H1 (cell line): Measurements from ENCODE around the gene TBL2. TPM values are rescaled to one million over a fixed set of nuclear protein-coding genes. Genes with fewer than 3 reads are reported as not detected.

Experiments
- CTCF ChIA-PET: fragments of 300-600 bp; sonication (Branson Sonifier 250); formaldehyde crosslinking; loops from one replicate; lab custom pipeline; 2021; ENCODE audit not compliant: partially characterized antibody; lab: Charles Lee
- POLR2A ChIA-PET: fragments of 300-600 bp; sonication (Branson Sonifier 250); formaldehyde crosslinking; loops from one replicate; lab custom pipeline; 2021; ENCODE audit warnings: inconsistent platforms; ENCODE audit not compliant: partially characterized antibody; lab: Charles Lee
- DNase-seq, 2 experiments: peaks; one replicate each; pipeline versions ENCODE4 v3.0.0 to v3.0.0-alpha.2; 2010 to 2022; ENCODE audit warnings: low spot score in 2 of 2, low read depth in 1 of 2, mixed read lengths in 1 of 2
- FAIRE-seq: peaks from 2 replicates; lab custom pipeline; 2011; peaks lifted over from hg19 to GRCh38; lab: Jason Lieb, UNC
- H2AFZ ChIP-seq: 2 replicates; pipeline ENCODE4 v1.8.1; 2012; ENCODE audit warnings: low read length, inconsistent platforms
- H2AK5ac ChIP-seq: 2 replicates; pipeline ENCODE4 v1.6.1; 2013; ENCODE audit warnings: low read depth, low read length
- H2BK120ac ChIP-seq: replicated peaks from 2 replicates; pipeline ENCODE3; 2013; ENCODE audit warnings: low read depth, low read length, inconsistent platforms
- H2BK12ac ChIP-seq: 2 replicates; pipeline ENCODE4 v1.6.1; 2013; ENCODE audit warnings: low read depth, low read length
- H2BK15ac ChIP-seq: 2 replicates; pipeline ENCODE4 v1.6.1; 2013; ENCODE audit warnings: low read length
- H2BK20ac ChIP-seq: 2 replicates; pipeline ENCODE4 v1.6.1; 2013; ENCODE audit warnings: low read length
- H2BK5ac ChIP-seq: 2 replicates; pipeline ENCODE4 v1.6.1; 2013; ENCODE audit warnings: low read depth, low read length
- H3K14ac ChIP-seq: 2 replicates; pipeline ENCODE4 v1.6.1; 2013; ENCODE audit warnings: inconsistent platforms; ENCODE audit not compliant: insufficient read length
- H3K18ac ChIP-seq: 2 replicates; pipeline ENCODE4 v1.6.1; 2013; ENCODE audit warnings: low read length; ENCODE audit errors: extremely low read depth
- H3K23ac ChIP-seq: 2 replicates; pipeline ENCODE4 v1.6.1; 2013; ENCODE audit warnings: inconsistent platforms; ENCODE audit not compliant: insufficient read length
- H3K23me2 ChIP-seq: 2 replicates; pipeline ENCODE4 v1.6.1; 2013; ENCODE audit warnings: low read depth, low read length
- H3K27ac ChIP-seq: 2 replicates; pipeline ENCODE4 v1.6.1; 2011; ENCODE audit warnings: low read depth, low read length, inconsistent platforms
- H3K27me3 ChIP-seq, 4 experiments: replicated peaks in 1 of 4; 1 replicate in 1 of 4; 2 replicates in 3 of 4; pipeline versions ENCODE4 v1.6.1 to v1.8.1; 2011 to 2013; ENCODE audit warnings: low read length in 3 of 4, mild to moderate bottlenecking in 3 of 4, inconsistent platforms in 2 of 4, mixed read lengths in 2 of 4, moderate library complexity in 1 of 4; ENCODE audit not compliant: control insufficient read depth in 3 of 4, insufficient read depth in 3 of 4; ENCODE audit errors: extremely low read depth in 1 of 4
- H3K36me3 ChIP-seq, 4 experiments: 2 replicates each; pipeline versions ENCODE4 v1.6.1 to v1.8.1; 2011 to 2013; ENCODE audit warnings: mild to moderate bottlenecking in 4 of 4, low read length in 3 of 4, moderate library complexity in 2 of 4, control low read depth in 1 of 4, inconsistent platforms in 1 of 4; ENCODE audit not compliant: insufficient read depth in 4 of 4, control insufficient read depth in 2 of 4
- H3K4ac ChIP-seq: replicated peaks from 2 replicates; pipeline ENCODE3; 2013; ENCODE audit warnings: low read length, low read depth, mixed read lengths, inconsistent platforms; ENCODE audit not compliant: insufficient read length
- H3K4me1 ChIP-seq, 4 experiments: replicated peaks in 1 of 4; 1 replicate in 1 of 4; 2 replicates in 3 of 4; pipeline versions ENCODE4 v1.6.1 to v1.8.1; 2011 to 2013; ENCODE audit warnings: low read length in 3 of 4, inconsistent platforms in 2 of 4, mixed read lengths in 1 of 4; ENCODE audit not compliant: insufficient read depth in 4 of 4, control insufficient read depth in 3 of 4
- H3K4me2 ChIP-seq, 2 experiments: 2 replicates each; pipeline versions ENCODE4 v1.6.1 to v1.8.1; 2011 to 2013; ENCODE audit warnings: low read depth in 2 of 2, low read length in 2 of 2, control low read depth in 1 of 2, inconsistent platforms in 1 of 2, mild to moderate bottlenecking in 1 of 2; ENCODE audit not compliant: insufficient read depth in 1 of 2
- H3K4me3 ChIP-seq, 4 experiments: fragments of 200-600, 300-600 bp in 1 of 4; sonication (generic), shearing (Covaris generic), sonication (Bioruptor Twin) in 1 of 4; 2 replicates each; pipeline versions ENCODE4 v1.5.1 to v1.8.1; 2011 to 2016; ENCODE audit warnings: low read length in 4 of 4, low read depth in 3 of 4, control low read depth in 2 of 4, inconsistent platforms in 2 of 4, mild to moderate bottlenecking in 2 of 4, mixed read lengths in 1 of 4, moderate library complexity in 1 of 4; ENCODE audit not compliant: insufficient read depth in 2 of 4; ENCODE audit errors: extremely low read depth in 1 of 4
- H3K56ac ChIP-seq: replicated peaks from 2 replicates; pipeline ENCODE3; 2013; ENCODE audit warnings: low read depth, mild to moderate bottlenecking, mixed read lengths, low read length, inconsistent platforms; ENCODE audit not compliant: insufficient read length
- H3K79me1 ChIP-seq: 2 replicates; pipeline ENCODE4 v1.6.1; 2013; ENCODE audit warnings: low read depth, low read length, control low read depth
- H3K79me2 ChIP-seq, 2 experiments: 2 replicates each; pipeline versions ENCODE4 v1.6.1 to v1.8.1; 2012 to 2013; ENCODE audit warnings: low read length in 2 of 2, mild to moderate bottlenecking in 2 of 2, inconsistent platforms in 1 of 2; ENCODE audit not compliant: insufficient read depth in 2 of 2, control insufficient read depth in 1 of 2
- H3K9ac ChIP-seq, 4 experiments: replicated peaks in 1 of 4; 1 replicate in 1 of 4; 2 replicates in 3 of 4; pipeline versions ENCODE4 v1.6.1 to v1.8.1; 2011 to 2013; ENCODE audit warnings: low read depth in 3 of 4, low read length in 3 of 4, control low read depth in 2 of 4, mild to moderate bottlenecking in 2 of 4, moderate library complexity in 2 of 4, inconsistent platforms in 1 of 4; ENCODE audit errors: extremely low read depth in 1 of 4
- H3K9me3 ChIP-seq, 2 experiments: 2 replicates each; pipeline versions ENCODE4 v1.6.1 to v1.8.1; 2012 to 2013; ENCODE audit warnings: mild to moderate bottlenecking in 2 of 2, moderate library complexity in 2 of 2, control low read depth in 1 of 2, inconsistent platforms in 1 of 2, low read depth in 1 of 2, low read length in 1 of 2, mixed read lengths in 1 of 2; ENCODE audit not compliant: insufficient read depth in 2 of 2
- H4K20me1 ChIP-seq, 2 experiments: replicated peaks in 1 of 2; 2 replicates each; pipeline versions ENCODE3 to v1.8.1; 2011 to 2013; ENCODE audit warnings: inconsistent platforms in 2 of 2, low read length in 2 of 2, mild to moderate bottlenecking in 1 of 2; ENCODE audit not compliant: insufficient read depth in 2 of 2, control insufficient read depth in 1 of 2
- H4K5ac ChIP-seq: 2 replicates; pipeline ENCODE4 v1.6.1; 2013; ENCODE audit warnings: low read length, low read depth, mixed read lengths, inconsistent platforms; ENCODE audit not compliant: insufficient read length
- H4K8ac ChIP-seq: 2 replicates; pipeline ENCODE4 v1.8.0; 2013; ENCODE audit warnings: mild to moderate bottlenecking, moderate library complexity, low read length, inconsistent platforms; ENCODE audit not compliant: insufficient read depth; ENCODE audit errors: extremely low read depth
- H4K91ac ChIP-seq: replicated peaks from 2 replicates; pipeline ENCODE3; 2013; ENCODE audit warnings: low read length, mixed read lengths, inconsistent platforms; ENCODE audit not compliant: insufficient read length
- ASH2L ChIP-seq: fragments of 200-600, 300-600 bp; sonication (generic); IDR thresholded peaks from one replicate; pipeline ENCODE4 v1.7.1; 2017; ENCODE audit warnings: low read length
- BRCA1 ChIP-seq: IDR thresholded peaks from 2 replicates; pipeline ENCODE4 v1.6.1; 2012; ENCODE audit warnings: low read depth, low read length, improper control_type of control experiment
- SIRT6 ChIP-seq: IDR thresholded peaks from one replicate; pipeline ENCODE4 v1.7.1; 2012; ENCODE audit warnings: low read length, inconsistent platforms
- SIX5 ChIP-seq: IDR thresholded peaks from 2 replicates; pipeline ENCODE4 v1.6.1; 2011; ENCODE audit warnings: mild to moderate bottlenecking, low read depth, low read length
- SP1 ChIP-seq: IDR thresholded peaks from 2 replicates; pipeline ENCODE4 v1.6.1; 2011; ENCODE audit warnings: low read depth, low read length
- WGBS, 2 experiments: shearing (Covaris generic) in 1 of 2; methylation state at CpG; one replicate each; pipeline versions ENCODE4 v1.1.6 to v1.1.7; 2013 to 2015; ENCODE audit warnings: low lambda C conversion rate in 2 of 2, mixed read lengths in 2 of 2, inconsistent platforms in 1 of 2, low coverage in 1 of 2, missing lambda C conversion rate in 1 of 2; ENCODE audit not compliant: insufficient replicate concordance in 2 of 2, insufficient coverage in 1 of 2, insufficient read length in 1 of 2; ENCODE audit errors: extremely low coverage in 1 of 2, missing lambda C conversion rate in 1 of 2; 5-methylcytosine and 5-hydroxymethylcytosine counted together
- polyA plus RNA-seq, 7 experiments: library from polyadenylated mRNA; depleted of rRNA in 3 of 7; stranded (reverse) in 5 of 7; unstranded in 2 of 7; fragments of >200 nt in 5 of 7; fragments of 200-250 nt in 2 of 7; gene quantifications; 1 replicate in 5 of 7; 2 replicates in 1 of 7; 4 replicates in 1 of 7; pipeline versions ENCODE4 v1.2.1 to v1.2.3, GENCODE V29; 2011 to 2013; ENCODE audit warnings: missing spikeins in 2 of 7, mixed read lengths in 2 of 7
- total RNA-seq: library from RNA; stranded (reverse); fragmentation: NEBNext Ultra II Directional; extraction: Animal tissue kit (Norgen Biotek cat#: 25700); gene quantifications from 2 replicates; pipeline ENCODE4 v1.2.1, GENCODE V29; 2021

The TBL2 gene
- total and polyA plus RNA-seq, 2 of the 8 experiments (the other 6 are each of a cell fraction or from before 2014, with no cell fraction given): 25.8 to 29.7 TPM

GRCh38 chr7:73577627-73578341 lies 595 bp downstream of the TBL2 start:
- H3K4me1 ChIP-seq: peaks cover 0 to 3% (median 0%) of the 10 kb centered on the region in 4 experiments; a peak in 2 of 7 replicates
- no peak overlapping the region for H2BK5ac ChIP-seq
- no peaks in the 10 kb centered on the region for H3K9me3 ChIP-seq
- H3K36me3 ChIP-seq: peaks cover 14 to 18% (median 15%) of the 10 kb centered on the region in 4 experiments
- no peak overlapping the region for H3K56ac ChIP-seq
- CTCF ChIA-PET: interaction anchor here (1.0 to 2.0 kb wide), 3 partner anchors 8 to 58 kb away, joined by 3 to 7 read pairs (median 5); no protein-coding TSS in a partner anchor
- peaks cover 0 to 6% of the 10 kb centered on the region in 2 experiments; a peak in 1 of 4 replicates for H3K79me2 ChIP-seq
- H3K18ac ChIP-seq: no peak overlapping the region
- H3K23ac ChIP-seq: no peak overlapping the region
- no peak for TF ChIP-seq SP1
- TF ChIP-seq BRCA1: no peak
- no peak for TF ChIP-seq SIX5
- no peak for TF ChIP-seq SIRT6
- peak; percentile 12 for TF ChIP-seq ASH2L
- TF ChIP-seq, all 59 proteins: peak for 1
- Histone ChIP-seq H4K91ac (peak overlapping the region; percentile 15), H3K9ac (peak overlapping the region; percentile 55 to 75 (median 74)), H2AK5ac (no peak overlapping the region), H3K4me2 (peak overlapping the region; percentile 56 to 82), H4K8ac (peak overlapping the region; percentile 94; the same call in 1 of the 2 replicates), H4K20me1 (peaks cover 0 to 5% of the 10 kb centered on the region in 2 experiments), H3K14ac (no peak overlapping the region), H2BK12ac (no peak overlapping the region), H4K5ac (no peak overlapping the region), H2AFZ (no peak overlapping the region), H2BK20ac (no peak overlapping the region), H2BK15ac (no peak overlapping the region), H3K27ac (no peak overlapping the region; the same call in 1 of the 2 replicates), H3K4me3 (peak overlapping the region; percentile 74 to 83 (median 79)), H3K23me2 (peaks cover 5% of the 10 kb centered on the region; the same call in 1 of the 2 replicates), H3K79me1 (peaks cover 3% of the 10 kb centered on the region; the same call in 1 of the 2 replicates), H3K4ac (peak overlapping the region; percentile 53), H3K27me3 (peaks cover 0 to 10% (median 6%) of the 10 kb centered on the region in 4 experiments; a peak in 6 of 7 replicates), H2BK120ac (no peak overlapping the region)
- WGBS, 2 experiments: 41% methylated on average over 24 of the region's 32 CpGs; no CpG with 5 or more reads in 1 of the 2 experiments
- no peak for DNase-seq
- no peak for FAIRE-seq
- POLR2A ChIA-PET: interaction anchor here (0.7 to 4.8 kb wide), 9 partner anchors 11 to 605 kb away, joined by 3 to 39 read pairs (median 3); partner anchors contain the start of genes BAZ1B, BCL7B and STX1A
